Keratinocyte (primary cell): Measurements from ENCODE around the gene DMPK.

Experiments used
- EZH2 ChIP-seq: IDR thresholded peaks from one replicate; pipeline ENCODE4 v1.6.1; 2012; ENCODE audit warnings: inconsistent platforms, mild to moderate bottlenecking, low read length, moderate library complexity
- TF ChIP-seq, protein P1 (sequence below), 3 experiments: IDR thresholded peaks in 1 of 3; conservative IDR thresholded peaks in 1 of 3; optimal IDR thresholded peaks in 1 of 3; 2 replicates in 2 of 3; 3 replicates in 1 of 3; pipeline versions ENCODE3 to v1.5.1; 2011; ENCODE audit warnings: low read length in 3 of 3, mild to moderate bottlenecking in 3 of 3, moderate library complexity in 2 of 3, control low read depth in 1 of 3, inconsistent platforms in 1 of 3; ENCODE audit not compliant: insufficient read depth in 2 of 3; ENCODE audit errors: extremely low read depth in 1 of 3

DNA sequence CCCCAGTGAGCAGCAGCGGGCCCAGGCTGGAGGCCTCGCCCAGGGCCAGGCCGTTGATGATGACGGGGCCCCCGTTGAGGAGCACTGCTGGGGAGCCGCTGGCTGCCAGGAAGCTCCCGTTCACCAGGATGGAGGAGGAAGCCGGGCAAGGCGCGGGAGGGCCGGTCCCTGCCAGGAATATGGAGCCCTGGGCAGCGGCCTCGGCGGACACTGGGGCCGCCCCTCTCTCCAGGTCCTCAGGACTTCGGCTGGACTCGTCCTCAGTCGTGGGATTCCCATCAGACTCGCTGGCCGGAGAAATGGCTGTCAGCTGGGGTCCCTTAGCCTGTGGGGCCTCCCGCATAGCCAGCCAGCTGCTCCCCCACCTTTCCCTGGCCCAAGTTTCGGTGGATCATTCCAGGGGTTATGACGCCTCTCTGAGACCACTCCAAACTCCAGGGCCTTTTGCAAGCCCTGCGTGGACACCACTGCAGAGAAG lies 15.4 kb downstream of the DMPK start:
- TF ChIP-seq, protein P1, sequence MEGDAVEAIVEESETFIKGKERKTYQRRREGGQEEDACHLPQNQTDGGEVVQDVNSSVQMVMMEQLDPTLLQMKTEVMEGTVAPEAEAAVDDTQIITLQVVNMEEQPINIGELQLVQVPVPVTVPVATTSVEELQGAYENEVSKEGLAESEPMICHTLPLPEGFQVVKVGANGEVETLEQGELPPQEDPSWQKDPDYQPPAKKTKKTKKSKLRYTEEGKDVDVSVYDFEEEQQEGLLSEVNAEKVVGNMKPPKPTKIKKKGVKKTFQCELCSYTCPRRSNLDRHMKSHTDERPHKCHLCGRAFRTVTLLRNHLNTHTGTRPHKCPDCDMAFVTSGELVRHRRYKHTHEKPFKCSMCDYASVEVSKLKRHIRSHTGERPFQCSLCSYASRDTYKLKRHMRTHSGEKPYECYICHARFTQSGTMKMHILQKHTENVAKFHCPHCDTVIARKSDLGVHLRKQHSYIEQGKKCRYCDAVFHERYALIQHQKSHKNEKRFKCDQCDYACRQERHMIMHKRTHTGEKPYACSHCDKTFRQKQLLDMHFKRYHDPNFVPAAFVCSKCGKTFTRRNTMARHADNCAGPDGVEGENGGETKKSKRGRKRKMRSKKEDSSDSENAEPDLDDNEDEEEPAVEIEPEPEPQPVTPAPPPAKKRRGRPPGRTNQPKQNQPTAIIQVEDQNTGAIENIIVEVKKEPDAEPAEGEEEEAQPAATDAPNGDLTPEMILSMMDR (optimal IDR thresholded peaks at IDR 0.05 in 1 of 3, IDR thresholded peaks at IDR 0.05 in 1 of 3, conservative IDR thresholded peaks at IDR 0.05 in 1 of 3; ENCODE audit: extremely low read depth in 1 of 3, insufficient read depth in 2 of 3, low read length in 3 of 3) = no peak
- TF ChIP-seq EZH2 = no peak
